ENCODE measurements around the gene ST6GALNAC3. TPM values are rescaled to one million over a fixed set of nuclear protein-coding genes. Genes with fewer than 3 reads are reported as not detected.

The ST6GALNAC3 gene
- total RNA-seq, 1 donor from 2014 or later = 46.8 TPM

- Mint-ChIP-seq H3K9me3 (ENCODE audit: unreplicated experiment) (no peaks in the 10 kb centered on the region), H3K27me3 (ENCODE audit: unreplicated experiment) (no peaks in the 10 kb centered on the region), H3K4me3 (ENCODE audit: unreplicated experiment) (no peak overlapping the region), H3K4me1 (ENCODE audit: unreplicated experiment) (peaks cover 16% of the 10 kb centered on the region), H3K36me3 (ENCODE audit: low read depth, unreplicated experiment) (no peaks in the 10 kb centered on the region), H3K27ac (ENCODE audit: unreplicated experiment) (no peak overlapping the region)
- no peak for DNase-seq (ENCODE audit: low spot score)
- TF ChIP-seq CTCF (IDR thresholded peaks at IDR 0.05; ENCODE audit: unreplicated experiment) = no peak
Measured at GRCh38 chr1:76252431-76252830, 177.9 kb downstream of the ST6GALNAC3 start.

- Mint-ChIP-seq H3K27ac (ENCODE audit: unreplicated experiment) (no peak overlapping the region), H3K4me3 (ENCODE audit: unreplicated experiment) (no peak overlapping the region), H3K36me3 (ENCODE audit: low read depth, unreplicated experiment) (no peaks in the 10 kb centered on the region)
Measured at GRCh38 chr1:76254104-76255030, 179.8 kb downstream of the ST6GALNAC3 start.

GRCh38 chr1:76256289-76257223 is 182.0 kb downstream of the ST6GALNAC3 start:
- H3K27me3 Mint-ChIP-seq (ENCODE audit: unreplicated experiment) = no peaks in the 10 kb centered on the region
- no peak overlapping the region for H3K4me3 Mint-ChIP-seq (ENCODE audit: unreplicated experiment)
- no peak for TF ChIP-seq CTCF (IDR thresholded peaks at IDR 0.05; ENCODE audit: unreplicated experiment)
- peaks cover 8% of the 10 kb centered on the region for H3K4me1 Mint-ChIP-seq (ENCODE audit: unreplicated experiment)
- no peaks in the 10 kb centered on the region for H3K9me3 Mint-ChIP-seq (ENCODE audit: unreplicated experiment)
- H3K36me3 Mint-ChIP-seq (ENCODE audit: low read depth, unreplicated experiment) = no peaks in the 10 kb centered on the region
- no peak for DNase-seq (ENCODE audit: low spot score)
- H3K27ac Mint-ChIP-seq (ENCODE audit: unreplicated experiment) = no peak overlapping the region

More at GRCh38 chr1:76254104-76255030, 179.8 kb downstream of the ST6GALNAC3 start:
- H3K9me3 Mint-ChIP-seq (ENCODE audit: unreplicated experiment) = no peaks in the 10 kb centered on the region
- H3K27me3 Mint-ChIP-seq (ENCODE audit: unreplicated experiment) = no peaks in the 10 kb centered on the region
- DNase-seq (ENCODE audit: low spot score) = no peak
- peaks cover 11% of the 10 kb centered on the region for H3K4me1 Mint-ChIP-seq (ENCODE audit: unreplicated experiment)
- TF ChIP-seq CTCF (IDR thresholded peaks at IDR 0.05; ENCODE audit: unreplicated experiment) = no peak

GRCh38 chr1:76257823-76258222 is 183.3 kb downstream of the ST6GALNAC3 start:
- no peaks in the 10 kb centered on the region for H3K27me3 Mint-ChIP-seq (ENCODE audit: unreplicated experiment)
- no peak for TF ChIP-seq CTCF (IDR thresholded peaks at IDR 0.05; ENCODE audit: unreplicated experiment)
- peaks cover 8% of the 10 kb centered on the region for H3K4me1 Mint-ChIP-seq (ENCODE audit: unreplicated experiment)
- no peak overlapping the region for H3K4me3 Mint-ChIP-seq (ENCODE audit: unreplicated experiment)
- H3K27ac Mint-ChIP-seq (ENCODE audit: unreplicated experiment) = no peak overlapping the region
- H3K36me3 Mint-ChIP-seq (ENCODE audit: low read depth, unreplicated experiment) = no peaks in the 10 kb centered on the region
- DNase-seq (ENCODE audit: low spot score) = no peak
- no peaks in the 10 kb centered on the region for H3K9me3 Mint-ChIP-seq (ENCODE audit: unreplicated experiment)
